GM10266 (cell line): ENCODE data around the gene OR52D1.

Experiments used
- DNase-seq: peaks from one replicate; pipeline ENCODE4 v3.0.0; 2012; ENCODE audit errors: extremely low spot score
- CTCF ChIP-seq: IDR thresholded peaks from 2 replicates; pipeline ENCODE4 v1.5.1; 2012; ENCODE audit warnings: mild to moderate bottlenecking, low read depth; ENCODE audit not compliant: control insufficient read depth, insufficient read depth; ENCODE audit errors: missing control alignments

Gene OR52D1

GRCh38 chr11:5473921-5474320 is 14.6 kb upstream of the OR52D1 start:
- DNase-seq, result no peak
- TF ChIP-seq CTCF, result no peak

GRCh38 chr11:5476186-5476819 is 12.2 kb upstream of the OR52D1 start:
- peak; percentile 72 for TF ChIP-seq CTCF
- DNase-seq, result peak; percentile 60

- no peak for DNase-seq
- TF ChIP-seq CTCF, result no peak
These were observed 2.5 kb upstream of the OR52D1 start for GRCh38 chr11:5486003-5486402.

GRCh38 chr11:5486421-5486820 is 2.1 kb upstream of the OR52D1 start:
- DNase-seq, result no peak
- TF ChIP-seq CTCF, result no peak

- no peak for TF ChIP-seq CTCF
- DNase-seq, result no peak
These were observed 414 bp downstream of the OR52D1 start for GRCh38 chr11:5488798-5489399.

GRCh38 chr11:5489576-5490357 is 1.3 kb downstream of the OR52D1 start:
- DNase-seq, result no peak

More at GRCh38 chr11:5489576-5490357, 1.3 kb downstream of the OR52D1 start:
- TF ChIP-seq CTCF, result no peak
